Gastrocnemius medialis (tissue), 4 donors: ENCODE data around the gene CDKAL1.

Experiments
- POLR2A ChIP-seq, 2 donors: fragments of 450-650 bp; IDR thresholded peaks; one replicate each; pipeline ENCODE4 v1.6.1; 2017; ENCODE audit warnings: antibody characterized with exemption in 2 of 2, mild to moderate bottlenecking in 2 of 2, moderate library complexity in 2 of 2
- TF ChIP-seq, protein P1 (sequence below), 5 experiments: fragments of 450-650 bp in 3 of 5; fragments of 200-600 bp in 2 of 5; sonication (generic) in 2 of 5; IDR thresholded peaks in 4 of 5; conservative IDR thresholded peaks in 1 of 5; 1 replicate in 4 of 5; 2 replicates in 1 of 5; pipeline ENCODE4 v1.5.1; 2016 to 2019; ENCODE audit warnings: antibody characterized with exemption in 5 of 5, mild to moderate bottlenecking in 3 of 5, moderate library complexity in 3 of 5

DNA sequence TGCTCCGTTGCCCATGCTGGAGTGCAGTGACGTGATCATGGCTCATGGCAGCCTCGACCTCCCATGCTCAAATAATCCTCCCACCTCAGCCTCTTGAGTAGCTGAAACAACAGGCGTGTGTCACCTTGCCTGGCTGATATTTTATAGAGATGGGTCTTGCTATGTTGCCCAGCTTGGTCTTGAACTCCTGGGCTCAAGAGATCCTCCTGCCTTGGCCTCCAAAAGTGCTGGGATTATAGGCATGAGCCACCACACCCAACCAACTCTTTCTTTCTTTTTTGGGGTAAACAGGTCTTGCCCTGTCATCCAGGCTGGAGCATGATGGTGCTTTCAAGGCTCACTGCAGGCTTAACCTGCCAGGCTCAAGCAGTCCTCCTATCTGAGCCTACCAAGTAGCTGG lies 266.4 kb downstream of the CDKAL1 start:
- TF ChIP-seq, protein P1, sequence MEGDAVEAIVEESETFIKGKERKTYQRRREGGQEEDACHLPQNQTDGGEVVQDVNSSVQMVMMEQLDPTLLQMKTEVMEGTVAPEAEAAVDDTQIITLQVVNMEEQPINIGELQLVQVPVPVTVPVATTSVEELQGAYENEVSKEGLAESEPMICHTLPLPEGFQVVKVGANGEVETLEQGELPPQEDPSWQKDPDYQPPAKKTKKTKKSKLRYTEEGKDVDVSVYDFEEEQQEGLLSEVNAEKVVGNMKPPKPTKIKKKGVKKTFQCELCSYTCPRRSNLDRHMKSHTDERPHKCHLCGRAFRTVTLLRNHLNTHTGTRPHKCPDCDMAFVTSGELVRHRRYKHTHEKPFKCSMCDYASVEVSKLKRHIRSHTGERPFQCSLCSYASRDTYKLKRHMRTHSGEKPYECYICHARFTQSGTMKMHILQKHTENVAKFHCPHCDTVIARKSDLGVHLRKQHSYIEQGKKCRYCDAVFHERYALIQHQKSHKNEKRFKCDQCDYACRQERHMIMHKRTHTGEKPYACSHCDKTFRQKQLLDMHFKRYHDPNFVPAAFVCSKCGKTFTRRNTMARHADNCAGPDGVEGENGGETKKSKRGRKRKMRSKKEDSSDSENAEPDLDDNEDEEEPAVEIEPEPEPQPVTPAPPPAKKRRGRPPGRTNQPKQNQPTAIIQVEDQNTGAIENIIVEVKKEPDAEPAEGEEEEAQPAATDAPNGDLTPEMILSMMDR (IDR thresholded peaks at IDR 0.05 in 4 of 5, conservative IDR thresholded peaks at IDR 0.05 in 1 of 5): no peak
- TF ChIP-seq POLR2A (IDR thresholded peaks at IDR 0.05): no peak
